Panc1 (cell line): Measurements from ENCODE around the gene ALG10. TPM values are rescaled to one million over a fixed set of nuclear protein-coding genes. Genes with fewer than 3 reads are reported as not detected.

ENCODE experiments used
- ATAC-seq: fragments of 200-7000 bp; cut with Tn5 transposase; 2 replicates; pipeline ENCODE4 v1.9.1; 2020; ENCODE audit warnings: mild to moderate bottlenecking, moderate library complexity
- BruUV-seq: library from RNA; stranded (reverse); fragments of 400-500 nt; replicated peaks from 2 replicates; lab custom pipeline; 2021; lab: Mats Ljungman, UMichigan
- CTCF ChIA-PET: fragments of 300-600 bp; sonication (Branson Sonifier 250); formaldehyde crosslinking; loops from one replicate; lab custom pipeline; 2022; ENCODE audit warnings: antibody characterized with exemption; lab: Charles Lee
- POLR2A ChIA-PET: fragments of 300-600 bp; sonication (Branson Sonifier 250); formaldehyde crosslinking; loops from one replicate; lab custom pipeline; 2022; ENCODE audit warnings: antibody characterized with exemption; lab: Charles Lee
- DNase-seq: peaks from one replicate; pipeline ENCODE4 v3.0.0-alpha.2; 2010; ENCODE audit warnings: low read depth, low spot score
- H3K27ac ChIP-seq: 2 replicates; pipeline ENCODE4 v1.5.1; 2011; ENCODE audit warnings: mild to moderate bottlenecking, low read length, inconsistent platforms
- H3K27me3 ChIP-seq: fragments of 200-500 bp; sonication (Bioruptor generic); 2 replicates; pipeline ENCODE4 v1.6.0; 2014; ENCODE audit warnings: low read length, inconsistent platforms; ENCODE audit not compliant: control insufficient read depth, insufficient read depth
- H3K36me3 ChIP-seq: fragments of 200-500 bp; sonication (Bioruptor generic); 2 replicates; pipeline ENCODE4 v1.5.1; 2014; ENCODE audit warnings: inconsistent platforms, mild to moderate bottlenecking, low read length, moderate library complexity; ENCODE audit not compliant: control insufficient read depth, insufficient read depth
- H3K4me1 ChIP-seq: 2 replicates; pipeline ENCODE4 v1.5.1; 2011; ENCODE audit warnings: inconsistent platforms, mild to moderate bottlenecking, low read length, moderate library complexity; ENCODE audit not compliant: control insufficient read depth, insufficient read depth
- H3K4me3 ChIP-seq, 2 experiments: 2 replicates each; pipeline ENCODE4 v1.5.1; 2011 to 2012; ENCODE audit warnings: low read depth in 2 of 2, low read length in 2 of 2, mild to moderate bottlenecking in 2 of 2, inconsistent platforms in 1 of 2, moderate library complexity in 1 of 2
- H3K9me3 ChIP-seq: fragments of 200-500 bp; sonication (Bioruptor generic); 2 replicates; pipeline ENCODE4 v1.5.1; 2014; ENCODE audit warnings: low read depth, mild to moderate bottlenecking, inconsistent platforms, low read length, moderate library complexity; ENCODE audit not compliant: control insufficient read depth, insufficient read depth
- POLR2AphosphoS5 ChIP-seq: IDR thresholded peaks from 2 replicates; pipeline ENCODE4 v1.6.1; 2012; ENCODE audit warnings: mild to moderate bottlenecking, low read depth, low read length, moderate library complexity
- SIN3A ChIP-seq: IDR thresholded peaks from 2 replicates; pipeline ENCODE4 v1.6.1; 2012; ENCODE audit warnings: low read depth, mild to moderate bottlenecking, low read length, moderate library complexity, borderline replicate concordance; ENCODE audit not compliant: insufficient read depth
- TCF7L2 ChIP-seq: IDR thresholded peaks from 2 replicates; pipeline ENCODE4 v1.6.1; 2011; ENCODE audit warnings: mild to moderate bottlenecking, low read depth, low read length, inconsistent platforms
- in situ Hi-C: cut with HindIII; loops from 2 replicates; pipeline ENCODE4 v1.10.0; 2016; ENCODE audit warnings: low sequenced_read_pairs, low pct_unique_long_range_greater_than_20kb
- intact Hi-C: fragments of 100-400 bp; cut with micrococcal nuclease; formaldehyde crosslinking; loops from one replicate; pipeline ENCODE4 v1.10.0; 2022; ENCODE audit not compliant: unreplicated experiment
- total RNA-seq: library from RNA; stranded (reverse); gene quantifications from one replicate; pipeline ENCODE4 v1.2.1, GENCODE V29; 2021; ENCODE audit not compliant: unreplicated experiment
- TF ChIP-seq, protein P1 (sequence below), 2 experiments: IDR thresholded peaks; 2 replicates each; pipeline ENCODE4 v1.6.1; 2011 to 2012; ENCODE audit warnings: low read depth in 2 of 2, control low read depth in 1 of 2, low read length in 1 of 2, mild to moderate bottlenecking in 1 of 2, moderate library complexity in 1 of 2; ENCODE audit not compliant: insufficient read depth in 1 of 2
- TF ChIP-seq, protein P2 (sequence below): fragments of 450-650 bp; IDR thresholded peaks from 2 replicates; pipeline ENCODE4 v1.5.1; 2017; ENCODE audit warnings: mild to moderate bottlenecking

ALG10 gene
- total RNA-seq, 1 experiment from 2014 or later: 10.3 TPM

DNA sequence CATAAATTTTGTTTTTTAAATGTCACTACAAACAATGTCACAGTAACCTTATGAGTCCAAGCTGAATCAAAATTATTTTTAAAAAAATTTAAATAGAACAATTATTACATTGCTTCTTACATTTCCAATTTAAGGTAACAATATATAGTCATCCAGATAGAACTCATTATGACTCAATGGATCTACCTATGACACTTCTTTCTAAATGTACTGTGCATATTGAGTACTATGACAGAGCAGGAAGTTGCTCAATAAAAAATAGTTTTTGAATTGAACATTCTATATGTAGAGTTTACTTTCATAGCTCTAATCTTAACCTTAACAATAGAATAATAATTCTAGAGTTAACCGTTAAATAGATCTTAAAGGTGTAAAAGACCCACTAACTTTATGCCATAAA, 44.4 kb upstream of the ALG10 start:
- Histone ChIP-seq H3K27me3 (no peaks in the 10 kb centered on the region), H3K4me1 (no peaks in the 10 kb centered on the region), H3K9me3 (no peaks in the 10 kb centered on the region), H3K36me3 (no peaks in the 10 kb centered on the region), H3K27ac (no peak overlapping the region), H3K4me3 (no peak overlapping the region)
- ATAC-seq (no peak), DNase-seq (no peak)
- BruUV-seq: no TSS peak
- intact Hi-C loops: loop anchor here (10.0 kb wide), 1 partner anchor 783 kb away; no protein-coding TSS in a partner anchor
- TF ChIP-seq, protein P1, sequence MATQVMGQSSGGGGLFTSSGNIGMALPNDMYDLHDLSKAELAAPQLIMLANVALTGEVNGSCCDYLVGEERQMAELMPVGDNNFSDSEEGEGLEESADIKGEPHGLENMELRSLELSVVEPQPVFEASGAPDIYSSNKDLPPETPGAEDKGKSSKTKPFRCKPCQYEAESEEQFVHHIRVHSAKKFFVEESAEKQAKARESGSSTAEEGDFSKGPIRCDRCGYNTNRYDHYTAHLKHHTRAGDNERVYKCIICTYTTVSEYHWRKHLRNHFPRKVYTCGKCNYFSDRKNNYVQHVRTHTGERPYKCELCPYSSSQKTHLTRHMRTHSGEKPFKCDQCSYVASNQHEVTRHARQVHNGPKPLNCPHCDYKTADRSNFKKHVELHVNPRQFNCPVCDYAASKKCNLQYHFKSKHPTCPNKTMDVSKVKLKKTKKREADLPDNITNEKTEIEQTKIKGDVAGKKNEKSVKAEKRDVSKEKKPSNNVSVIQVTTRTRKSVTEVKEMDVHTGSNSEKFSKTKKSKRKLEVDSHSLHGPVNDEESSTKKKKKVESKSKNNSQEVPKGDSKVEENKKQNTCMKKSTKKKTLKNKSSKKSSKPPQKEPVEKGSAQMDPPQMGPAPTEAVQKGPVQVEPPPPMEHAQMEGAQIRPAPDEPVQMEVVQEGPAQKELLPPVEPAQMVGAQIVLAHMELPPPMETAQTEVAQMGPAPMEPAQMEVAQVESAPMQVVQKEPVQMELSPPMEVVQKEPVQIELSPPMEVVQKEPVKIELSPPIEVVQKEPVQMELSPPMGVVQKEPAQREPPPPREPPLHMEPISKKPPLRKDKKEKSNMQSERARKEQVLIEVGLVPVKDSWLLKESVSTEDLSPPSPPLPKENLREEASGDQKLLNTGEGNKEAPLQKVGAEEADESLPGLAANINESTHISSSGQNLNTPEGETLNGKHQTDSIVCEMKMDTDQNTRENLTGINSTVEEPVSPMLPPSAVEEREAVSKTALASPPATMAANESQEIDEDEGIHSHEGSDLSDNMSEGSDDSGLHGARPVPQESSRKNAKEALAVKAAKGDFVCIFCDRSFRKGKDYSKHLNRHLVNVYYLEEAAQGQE (IDR thresholded peaks at IDR 0.05; ENCODE audit: insufficient read depth in 1 of 2, low read depth in 2 of 2, low read length in 1 of 2): no peak
- TF ChIP-seq POLR2AphosphoS5: no peak
- TF ChIP-seq, protein P2, sequence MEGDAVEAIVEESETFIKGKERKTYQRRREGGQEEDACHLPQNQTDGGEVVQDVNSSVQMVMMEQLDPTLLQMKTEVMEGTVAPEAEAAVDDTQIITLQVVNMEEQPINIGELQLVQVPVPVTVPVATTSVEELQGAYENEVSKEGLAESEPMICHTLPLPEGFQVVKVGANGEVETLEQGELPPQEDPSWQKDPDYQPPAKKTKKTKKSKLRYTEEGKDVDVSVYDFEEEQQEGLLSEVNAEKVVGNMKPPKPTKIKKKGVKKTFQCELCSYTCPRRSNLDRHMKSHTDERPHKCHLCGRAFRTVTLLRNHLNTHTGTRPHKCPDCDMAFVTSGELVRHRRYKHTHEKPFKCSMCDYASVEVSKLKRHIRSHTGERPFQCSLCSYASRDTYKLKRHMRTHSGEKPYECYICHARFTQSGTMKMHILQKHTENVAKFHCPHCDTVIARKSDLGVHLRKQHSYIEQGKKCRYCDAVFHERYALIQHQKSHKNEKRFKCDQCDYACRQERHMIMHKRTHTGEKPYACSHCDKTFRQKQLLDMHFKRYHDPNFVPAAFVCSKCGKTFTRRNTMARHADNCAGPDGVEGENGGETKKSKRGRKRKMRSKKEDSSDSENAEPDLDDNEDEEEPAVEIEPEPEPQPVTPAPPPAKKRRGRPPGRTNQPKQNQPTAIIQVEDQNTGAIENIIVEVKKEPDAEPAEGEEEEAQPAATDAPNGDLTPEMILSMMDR: no peak
- no peak for TF ChIP-seq SIN3A
- no peak for TF ChIP-seq TCF7L2
- in situ Hi-C loops: no loop called here
- POLR2A ChIA-PET: no interaction called here
- CTCF ChIA-PET: no interaction called here

DNA sequence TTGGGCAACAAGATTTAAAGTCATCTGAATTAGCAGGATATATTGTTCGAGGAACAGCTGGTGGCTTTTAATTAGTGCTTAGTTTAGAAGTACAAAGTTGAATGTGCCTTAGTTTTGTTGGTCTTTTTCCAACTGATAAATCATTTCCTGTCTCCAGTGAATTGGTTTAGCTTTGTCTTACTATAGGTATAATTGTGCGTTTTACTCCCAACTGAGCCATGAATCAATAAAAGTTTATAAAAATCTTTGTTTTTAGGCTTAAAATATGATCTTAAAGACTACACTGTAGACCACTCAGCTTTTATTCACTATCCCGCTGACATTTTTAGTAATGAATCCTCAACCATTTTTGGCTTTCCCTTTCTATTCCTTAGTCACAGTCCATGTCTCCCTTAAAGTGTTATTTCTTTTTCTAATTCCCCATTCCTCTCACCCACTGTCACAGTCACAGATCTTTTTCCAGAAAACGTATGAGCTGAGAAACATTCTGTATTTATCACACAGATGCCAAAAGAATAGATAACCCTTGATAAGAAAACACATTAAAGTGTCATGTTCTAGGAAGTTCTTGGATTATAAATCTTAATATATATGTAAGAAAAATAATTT, 34.0 kb upstream of the ALG10 start:
- in situ Hi-C loops (no loop called here), intact Hi-C loops (no loop called here)
- no peak overlapping the region for H3K27ac ChIP-seq
- H3K9me3 ChIP-seq: no peaks in the 10 kb centered on the region
- H3K27me3 ChIP-seq: no peaks in the 10 kb centered on the region
- CTCF ChIA-PET: no interaction called here
- H3K36me3 ChIP-seq: no peaks in the 10 kb centered on the region
- TF ChIP-seq SIN3A (no peak), TCF7L2 (no peak), POLR2AphosphoS5 (no peak)
- TF ChIP-seq, protein P2: no peak
- TF ChIP-seq, protein P1 (IDR thresholded peaks at IDR 0.05; ENCODE audit: insufficient read depth in 1 of 2, low read depth in 2 of 2, low read length in 1 of 2): no peak
- BruUV-seq: no TSS peak
- DNase-seq (no peak), ATAC-seq (no peak)
- POLR2A ChIA-PET: no interaction called here
- no peaks in the 10 kb centered on the region for H3K4me1 ChIP-seq
- no peak overlapping the region for H3K4me3 ChIP-seq
